GM20431 (cell line): ENCODE results near the gene NAPSA.

Experiments
- in situ Hi-C: fragments of 300-500 bp; cut with MseI, MboI; formaldehyde crosslinking; loops from one replicate; pipeline ENCODE4 v1.15.0; 2020; ENCODE audit warnings: low sequenced_read_pairs; ENCODE audit not compliant: unreplicated experiment

NAPSA gene

GRCh38 chr19:50321831-50322230 is 43.6 kb downstream of the NAPSA start:
- in situ Hi-C loops: no loop called here

GRCh38 chr19:50320596-50320995 is 44.8 kb downstream of the NAPSA start:
- in situ Hi-C loops: no loop called here

GRCh38 chr19:50320051-50320450 is 45.4 kb downstream of the NAPSA start:
- in situ Hi-C loops: no loop called here

GRCh38 chr19:50319156-50319555 is 46.3 kb downstream of the NAPSA start:
- in situ Hi-C loops: no loop called here

DNA sequence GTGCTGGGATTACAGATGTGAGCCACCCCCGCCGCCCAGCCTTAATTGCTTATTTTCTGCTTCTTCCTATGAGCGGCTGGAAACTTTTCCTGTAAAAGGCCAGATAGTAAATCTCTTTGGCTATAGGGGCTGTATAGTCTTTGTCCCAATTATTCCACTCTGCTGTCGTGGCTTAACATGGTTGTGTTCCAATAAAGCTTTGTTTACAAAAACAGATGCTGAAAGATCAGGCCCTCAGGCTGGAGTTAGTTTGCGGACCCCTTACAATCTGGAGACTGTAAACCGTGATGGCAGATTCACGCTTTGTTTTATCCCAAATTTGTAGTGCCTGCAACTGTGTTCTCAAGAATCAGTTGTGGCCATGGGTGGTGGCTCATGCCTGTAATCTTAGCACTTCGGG is 47.0 kb downstream of the NAPSA start:
- in situ Hi-C loops: no loop called here

DNA sequence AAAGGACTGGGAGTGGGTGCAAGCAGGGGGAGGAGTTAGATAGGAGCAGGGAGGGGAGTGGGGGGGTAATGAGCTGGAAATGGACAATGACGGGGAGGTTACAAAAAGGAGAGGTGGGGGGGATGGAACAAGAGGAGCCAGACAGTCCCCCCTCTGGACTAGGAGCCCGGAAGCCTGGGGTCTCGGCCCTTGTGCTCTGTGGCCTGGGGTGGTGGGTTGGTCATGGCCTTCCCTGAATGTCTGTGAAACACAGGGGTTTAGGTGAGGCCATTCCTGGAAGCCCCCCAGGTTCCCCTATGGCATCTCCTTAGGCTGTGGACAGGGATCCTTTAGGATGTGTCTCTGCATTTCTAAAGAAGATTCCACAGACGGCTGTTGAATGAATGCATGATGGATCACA is 48.3 kb downstream of the NAPSA start:
- in situ Hi-C loops: no loop called here

DNA sequence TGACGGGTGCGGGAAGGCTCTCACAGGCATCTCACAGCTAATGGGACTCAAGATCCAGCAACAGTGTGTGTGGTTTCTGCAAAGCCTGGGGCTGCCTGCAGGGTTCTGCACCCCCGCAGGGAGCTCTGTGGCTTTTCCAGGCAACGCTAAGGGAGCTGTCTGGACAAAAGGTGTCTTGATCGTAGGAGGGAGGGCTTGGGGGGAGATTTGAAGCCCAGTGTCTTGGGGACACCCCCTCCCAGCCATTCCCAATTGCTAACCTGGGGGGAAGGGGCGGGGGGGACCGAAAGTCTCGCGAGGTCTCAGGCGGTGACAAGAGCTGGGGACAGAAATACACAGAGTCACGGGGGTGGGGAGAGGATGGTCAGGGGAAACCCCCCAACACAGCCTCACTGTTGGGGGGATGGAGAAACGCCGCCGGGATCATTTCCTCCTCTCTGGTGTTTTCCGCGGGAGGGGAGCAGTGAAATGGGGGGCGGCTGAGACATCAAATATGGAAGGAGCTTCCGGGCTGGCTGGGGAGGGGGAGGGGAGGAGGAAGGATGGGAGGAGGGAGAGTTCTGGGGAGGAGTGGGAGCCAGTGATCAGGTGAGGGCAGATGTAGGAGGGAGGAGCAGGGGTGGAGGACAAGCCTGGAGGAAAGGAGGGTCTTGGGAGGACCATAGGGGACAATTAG is 49.5 kb downstream of the NAPSA start:
- in situ Hi-C loops: no loop called here

DNA sequence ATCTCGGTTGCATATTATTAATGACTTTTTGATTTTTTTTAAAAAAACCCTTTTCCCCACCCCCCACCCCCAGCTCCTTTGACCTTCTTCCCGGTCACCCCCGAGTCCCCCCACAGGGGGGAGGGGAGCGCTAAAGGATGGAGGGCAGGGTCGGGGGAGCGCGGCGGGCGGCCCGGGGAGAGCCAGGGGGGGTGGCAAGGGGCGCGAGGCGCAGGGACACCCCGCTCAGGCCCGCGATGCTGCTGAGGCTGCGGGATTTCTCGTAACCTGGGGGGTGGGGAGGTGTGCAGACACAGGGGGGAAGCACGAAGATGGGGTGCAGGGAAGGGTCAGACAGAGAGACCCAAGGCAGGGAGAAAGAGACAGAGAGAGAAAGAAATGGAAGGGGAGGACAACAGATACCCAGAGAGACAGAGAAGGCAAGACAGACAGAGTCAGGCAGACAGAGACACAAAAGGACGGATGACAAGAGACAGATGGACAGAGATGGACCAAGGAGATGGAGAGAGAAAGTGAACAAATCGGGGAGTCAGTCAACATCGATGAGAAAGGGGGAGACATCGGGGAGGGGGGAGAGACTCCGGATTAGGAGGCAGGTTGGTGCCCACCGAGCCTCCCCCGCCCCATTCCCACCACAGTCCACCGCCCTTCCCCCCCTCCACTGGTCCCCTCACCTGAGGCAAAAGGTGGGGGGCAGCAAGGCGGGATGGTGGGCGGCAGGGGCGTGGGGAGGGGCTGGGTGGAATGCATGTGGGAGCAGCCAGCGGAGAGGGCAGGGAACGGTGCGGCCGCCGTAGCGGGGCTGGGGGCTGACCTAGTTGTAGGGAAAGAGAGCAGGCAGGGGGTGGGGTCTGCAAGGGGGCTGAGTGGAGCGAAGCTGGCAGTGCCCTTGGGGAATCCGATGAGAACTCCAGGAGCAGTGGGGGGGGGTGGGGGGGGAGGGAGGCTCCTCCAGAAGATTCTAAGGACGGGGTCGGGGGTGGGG is 50.4 kb downstream of the NAPSA start:
- in situ Hi-C loops: no loop called here

DNA sequence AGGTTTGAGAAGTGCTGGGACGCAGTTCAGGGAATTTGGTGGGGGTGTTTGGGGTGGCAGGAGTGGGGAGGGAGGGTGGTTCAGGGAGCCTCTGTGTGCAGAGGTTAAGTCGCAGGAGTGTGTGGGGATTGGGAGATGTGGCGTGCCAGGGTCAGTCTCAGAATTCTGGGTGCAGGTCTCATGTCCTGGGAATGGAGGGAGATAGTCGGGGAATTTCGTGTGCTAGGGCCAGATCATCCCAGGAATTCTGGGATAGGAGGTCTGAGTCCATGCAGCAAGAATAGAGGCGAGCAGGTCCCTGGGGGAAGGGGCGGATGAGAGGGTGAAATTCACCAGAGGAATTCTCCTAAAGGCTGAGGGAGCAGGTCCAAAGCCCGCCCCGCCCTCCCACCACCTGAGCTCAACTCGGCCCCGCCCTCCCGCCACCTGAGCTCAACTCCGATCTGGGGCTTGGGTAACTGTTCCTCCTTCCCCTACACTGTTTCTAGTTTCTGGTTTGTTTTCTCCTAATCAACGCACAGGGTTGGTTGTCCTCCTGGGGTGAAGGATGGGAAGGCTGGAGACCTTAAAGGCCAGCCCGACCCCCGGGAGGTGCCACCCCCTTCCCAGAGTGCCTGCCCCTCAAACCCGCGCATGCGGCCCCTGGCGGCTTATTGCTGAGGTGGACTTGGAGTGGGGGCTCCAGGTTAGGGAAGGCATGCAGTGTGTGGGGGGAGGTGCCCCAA is 51.5 kb downstream of the NAPSA start:
- in situ Hi-C loops: no loop called here

DNA sequence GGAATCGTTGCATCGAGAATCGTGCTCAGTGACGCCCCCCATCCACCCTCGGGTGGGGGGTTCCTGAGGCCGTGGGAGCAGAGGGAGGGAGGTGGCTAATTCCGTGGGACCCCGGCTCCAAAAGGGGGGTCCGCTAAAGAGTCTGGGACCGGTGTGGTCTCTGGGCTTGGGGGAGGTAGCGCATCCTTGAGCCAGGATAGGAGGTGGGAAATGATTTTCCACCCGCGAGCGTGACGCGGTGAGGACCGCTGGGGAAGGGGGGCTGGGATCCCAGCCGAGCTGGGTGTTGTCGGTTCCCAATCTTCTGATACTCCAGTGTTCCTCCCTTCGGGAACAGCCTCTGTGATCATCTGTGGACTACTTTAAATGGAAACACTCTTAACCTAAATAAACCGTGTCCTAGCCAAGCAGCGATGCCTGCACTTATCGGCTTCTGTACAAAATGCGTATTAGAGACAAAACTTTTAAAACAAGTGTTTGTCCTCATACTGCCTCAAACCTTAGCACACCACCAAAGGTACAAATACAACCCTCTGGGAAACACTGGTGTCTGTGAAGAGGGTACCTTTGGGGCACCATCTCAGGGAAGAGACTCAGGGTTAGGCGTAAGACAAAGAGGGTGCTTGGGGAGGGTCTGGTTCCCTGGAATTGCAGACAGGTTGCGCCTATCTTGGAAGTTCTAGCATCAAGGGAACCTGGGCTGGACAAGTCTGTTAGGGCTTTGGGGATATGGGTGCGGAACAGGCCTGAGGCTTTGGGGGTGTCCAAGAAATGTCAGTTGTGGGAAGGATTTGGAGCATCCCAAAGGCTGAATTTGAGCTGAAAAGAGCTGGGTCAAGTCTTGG is 52.2 kb downstream of the NAPSA start:
- in situ Hi-C loops: no loop called here

GRCh38 chr19:50311723-50312635 is 53.5 kb downstream of the NAPSA start:
- in situ Hi-C loops: no loop called here

GRCh38 chr19:50310759-50311465 is 54.5 kb downstream of the NAPSA start:
- in situ Hi-C loops: no loop called here

- in situ Hi-C loops: no loop called here
Measured at GRCh38 chr19:50309396-50310125, 55.9 kb downstream of the NAPSA start.

DNA sequence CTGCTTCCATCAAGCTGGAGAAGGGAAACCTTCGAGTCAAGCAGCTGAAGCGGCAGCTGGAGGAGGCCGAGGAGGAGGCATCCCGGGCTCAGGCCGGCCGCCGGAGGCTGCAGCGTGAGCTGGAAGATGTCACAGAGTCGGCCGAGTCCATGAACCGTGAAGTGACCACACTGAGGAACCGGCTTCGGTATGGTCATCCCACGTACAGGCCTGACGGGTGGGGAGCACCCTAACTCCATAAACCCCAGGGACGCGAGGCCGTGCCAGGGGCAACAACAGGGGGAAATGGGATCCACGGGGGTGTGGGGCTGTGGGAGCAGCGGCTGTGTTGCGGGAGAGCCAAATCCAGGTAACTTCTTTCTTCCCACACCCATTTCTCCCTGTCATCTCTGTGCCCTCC is 56.4 kb downstream of the NAPSA start:
- in situ Hi-C loops: no loop called here
